Chondrocyte (in vitro differentiated cells): ENCODE results near the gene SIPA1L3. TPM values are rescaled to one million over a fixed set of nuclear protein-coding genes. Genes with fewer than 3 reads are reported as not detected.

Experiments used
- DNase-seq: peaks from one replicate; pipeline ENCODE4 v3.0.0; 2021; ENCODE audit warnings: mixed read lengths, low spot score
- H3K27ac Mint-ChIP-seq: one replicate; pipeline ENCODE4 v1.8.0; 2021; ENCODE audit warnings: mild to moderate bottlenecking, moderate library complexity, mixed read lengths; ENCODE audit not compliant: unreplicated experiment
- H3K27me3 Mint-ChIP-seq: 2 replicates; pipeline ENCODE4 v1.8.0; 2021; ENCODE audit warnings: low read depth, mixed read lengths
- H3K36me3 Mint-ChIP-seq: 2 replicates; pipeline ENCODE4 v1.8.0; 2021; ENCODE audit warnings: low read depth, mixed read lengths
- H3K4me1 Mint-ChIP-seq: 2 replicates; pipeline ENCODE4 v1.8.0; 2021; ENCODE audit warnings: low read depth, mild to moderate bottlenecking, mixed read lengths
- H3K4me3 Mint-ChIP-seq: one replicate; pipeline ENCODE4 v1.8.0; 2021; ENCODE audit warnings: mild to moderate bottlenecking, moderate library complexity, mixed read lengths; ENCODE audit not compliant: unreplicated experiment
- H3K9me3 Mint-ChIP-seq: 2 replicates; pipeline ENCODE4 v1.8.0; 2021; ENCODE audit warnings: low read depth, mixed read lengths
- CTCF ChIP-seq: fragments of 200-600 bp; sonication (generic); IDR thresholded peaks from 2 replicates; pipeline ENCODE4 v1.5.0; 2021; ENCODE audit warnings: antibody characterized with exemption, mild to moderate bottlenecking, moderate library complexity
- total RNA-seq: library from RNA; stranded (reverse); gene quantifications from 3 replicates; pipeline ENCODE4 v1.2.1, GENCODE V29; 2021

Gene SIPA1L3
- total RNA-seq, 1 donor from 2014 or later = 17.5 TPM

- H3K36me3 Mint-ChIP-seq = peaks cover 6% of the 10 kb centered on the region
- no peak for DNase-seq
- no peaks in the 10 kb centered on the region for H3K9me3 Mint-ChIP-seq
- H3K4me3 Mint-ChIP-seq = no peak overlapping the region
- no peaks in the 10 kb centered on the region for H3K27me3 Mint-ChIP-seq
- no peak overlapping the region for H3K27ac Mint-ChIP-seq
- no peak for TF ChIP-seq CTCF
- peaks cover 1% of the 10 kb centered on the region for H3K4me1 Mint-ChIP-seq
Observed at GRCh38 chr19:38204096-38204495, 297.1 kb downstream of the SIPA1L3 start.

GRCh38 chr19:38204728-38205127 is 297.7 kb downstream of the SIPA1L3 start:
- Mint-ChIP-seq H3K27me3 (no peaks in the 10 kb centered on the region), H3K4me1 (peaks cover 7% of the 10 kb centered on the region)

GRCh38 chr19:38206006-38206745 is 299.2 kb downstream of the SIPA1L3 start:
- Mint-ChIP-seq H3K27me3 (no peaks in the 10 kb centered on the region), H3K27ac (no peak overlapping the region), H3K36me3 (peaks cover 6% of the 10 kb centered on the region), H3K9me3 (no peaks in the 10 kb centered on the region), H3K4me1 (peaks cover 19% of the 10 kb centered on the region), H3K4me3 (no peak overlapping the region)
- no peak for DNase-seq
- TF ChIP-seq CTCF = no peak

More at GRCh38 chr19:38204728-38205127, 297.7 kb downstream of the SIPA1L3 start:
- Mint-ChIP-seq H3K27ac (no peak overlapping the region), H3K36me3 (peaks cover 6% of the 10 kb centered on the region), H3K9me3 (no peaks in the 10 kb centered on the region), H3K4me3 (no peak overlapping the region)
- TF ChIP-seq CTCF = no peak
- no peak for DNase-seq

- Mint-ChIP-seq H3K4me1 (peaks cover 19% of the 10 kb centered on the region), H3K9me3 (no peaks in the 10 kb centered on the region), H3K36me3 (peaks cover 4% of the 10 kb centered on the region), H3K27ac (no peak overlapping the region), H3K27me3 (no peaks in the 10 kb centered on the region), H3K4me3 (no peak overlapping the region)
- TF ChIP-seq CTCF = no peak
- no peak for DNase-seq
Observed at GRCh38 chr19:38206928-38207327, 299.9 kb downstream of the SIPA1L3 start.

- no peak for DNase-seq
- Mint-ChIP-seq H3K9me3 (no peaks in the 10 kb centered on the region), H3K4me3 (no peak overlapping the region)
Observed at GRCh38 chr19:38207543-38207942, 300.5 kb downstream of the SIPA1L3 start.

More at GRCh38 chr19:38207543-38207942, 300.5 kb downstream of the SIPA1L3 start:
- H3K27me3 Mint-ChIP-seq = no peaks in the 10 kb centered on the region
- H3K27ac Mint-ChIP-seq = no peak overlapping the region
- peaks cover 19% of the 10 kb centered on the region for H3K4me1 Mint-ChIP-seq
- peaks cover 3% of the 10 kb centered on the region for H3K36me3 Mint-ChIP-seq
- no peak for TF ChIP-seq CTCF
